GM19452 (cell line): Measurements from ENCODE around the gene VHLL.

Experiments
- ATAC-seq: cut with Tn5 transposase; IDR thresholded peaks from one replicate; pipeline ENCODE4 v1.9.1; 2021; ENCODE audit not compliant: unreplicated experiment

Gene VHLL

DNA sequence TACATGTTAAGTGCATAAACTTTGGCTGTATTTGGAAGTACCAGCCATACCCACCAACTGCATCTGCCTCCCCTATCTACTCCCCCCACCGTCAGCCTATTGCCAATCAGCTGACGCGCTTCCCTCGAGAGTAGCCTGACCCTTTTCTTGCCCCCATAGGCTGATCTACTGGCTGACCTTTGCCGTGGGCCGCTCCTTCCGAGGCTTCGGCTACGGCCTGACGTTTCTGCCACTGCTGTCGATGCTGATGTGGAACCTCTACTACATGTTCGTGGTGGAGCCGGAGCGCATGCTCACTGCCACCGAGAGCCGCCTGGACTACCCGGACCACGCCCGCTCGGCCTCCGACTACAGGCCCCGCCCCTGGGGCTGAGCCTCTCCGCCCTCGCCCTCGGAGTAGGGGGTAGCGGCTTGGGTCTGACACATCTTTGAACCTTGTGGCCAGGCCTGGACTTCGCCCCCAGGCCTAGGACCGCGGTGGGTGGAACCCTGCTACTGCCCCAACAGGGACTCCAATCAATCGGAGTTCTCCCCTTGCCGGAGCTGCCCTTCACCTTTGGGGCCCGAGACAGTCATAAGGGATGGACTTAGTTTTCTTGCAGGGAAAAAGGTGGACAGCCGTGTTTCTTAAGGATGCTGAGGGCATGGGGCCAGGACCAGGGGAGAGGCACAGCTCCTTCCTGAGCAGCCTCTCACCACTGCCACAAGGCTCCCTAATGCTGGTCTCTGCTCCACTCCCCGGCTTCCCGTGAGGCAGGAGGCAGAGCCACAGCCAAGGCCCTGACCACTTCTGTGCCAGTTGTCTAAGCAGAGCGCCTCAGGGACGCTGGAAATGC is 7.7 kb downstream of the VHLL start:
- ATAC-seq: no peak

DNA sequence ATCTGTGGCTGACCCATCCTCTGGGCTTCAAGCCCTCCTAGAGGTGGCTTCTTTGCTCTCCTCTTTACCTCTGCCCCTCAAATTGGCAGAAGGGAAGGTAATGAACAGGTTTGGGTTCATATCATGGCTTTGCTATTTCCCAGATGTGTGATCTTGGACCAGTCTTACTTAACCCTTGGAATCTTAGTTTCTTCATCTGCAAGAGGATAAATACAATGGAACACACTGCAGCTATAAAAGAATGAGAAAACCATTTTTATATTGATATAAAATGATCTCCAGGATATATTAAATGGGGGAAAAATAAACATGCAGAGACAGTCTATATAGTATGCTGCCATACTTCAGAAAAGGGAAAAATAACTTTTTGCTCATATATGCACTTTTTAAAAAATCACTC is 9.2 kb downstream of the VHLL start:
- no peak for ATAC-seq

DNA sequence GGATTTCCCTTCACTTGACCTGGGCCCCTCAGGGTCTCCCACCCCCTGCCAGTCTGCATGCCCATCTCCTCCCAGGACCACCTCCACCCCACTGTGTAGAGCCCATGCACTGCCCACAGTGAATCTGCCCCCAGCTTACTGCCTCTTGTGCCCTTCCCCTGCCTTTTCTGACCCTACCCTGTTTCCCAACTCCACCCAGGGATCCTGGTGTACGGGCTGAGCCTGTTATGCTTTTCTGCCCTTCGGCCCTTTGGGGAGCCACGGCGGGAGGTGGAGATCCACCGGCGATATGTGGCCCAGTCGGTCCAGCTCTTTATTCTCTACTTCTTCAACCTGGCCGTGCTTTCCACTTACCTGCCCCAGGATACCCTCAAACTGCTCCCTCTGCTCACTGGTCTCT is 13.0 kb downstream of the VHLL start:
- no peak for ATAC-seq

DNA sequence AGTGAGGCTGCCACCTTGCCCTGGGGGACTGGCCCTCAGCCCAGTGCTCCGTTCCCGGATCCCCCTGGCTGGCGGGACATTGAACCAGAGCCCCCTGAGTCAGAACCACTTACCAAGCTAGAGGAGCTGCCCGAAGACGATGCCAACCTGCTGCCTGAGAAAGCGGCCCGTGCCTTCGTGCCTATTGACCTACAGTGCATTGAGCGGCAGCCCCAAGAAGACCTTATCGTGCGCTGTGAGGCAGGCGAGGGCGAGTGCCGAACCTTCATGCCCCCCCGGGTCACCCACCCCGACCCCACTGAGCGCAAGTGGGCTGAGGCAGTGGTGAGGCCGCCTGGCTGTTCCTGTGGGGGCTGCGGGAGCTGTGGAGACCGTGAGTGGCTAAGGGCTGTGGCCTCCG is 13.7 kb downstream of the VHLL start:
- ATAC-seq: no peak

DNA sequence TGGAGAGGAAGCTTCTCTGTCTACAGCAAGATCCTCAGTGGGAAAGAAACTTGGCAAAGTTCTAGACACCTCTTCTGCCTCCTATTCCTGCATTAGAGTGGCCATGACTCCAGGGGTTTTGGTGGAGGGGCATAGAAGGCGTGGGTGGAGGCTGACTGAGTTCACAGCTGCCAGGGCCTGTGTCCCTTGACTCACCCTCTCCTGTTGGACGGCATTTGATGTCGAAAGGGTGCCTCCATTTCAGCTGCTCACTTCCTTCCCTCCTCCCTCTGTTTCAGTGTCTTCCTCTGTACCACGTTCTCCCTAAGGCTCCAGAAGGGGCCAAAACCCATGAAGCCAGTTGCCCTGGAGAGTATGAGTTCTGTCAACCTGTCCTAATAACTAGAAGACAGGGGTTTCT is 14.3 kb downstream of the VHLL start:
- ATAC-seq: no peak

DNA sequence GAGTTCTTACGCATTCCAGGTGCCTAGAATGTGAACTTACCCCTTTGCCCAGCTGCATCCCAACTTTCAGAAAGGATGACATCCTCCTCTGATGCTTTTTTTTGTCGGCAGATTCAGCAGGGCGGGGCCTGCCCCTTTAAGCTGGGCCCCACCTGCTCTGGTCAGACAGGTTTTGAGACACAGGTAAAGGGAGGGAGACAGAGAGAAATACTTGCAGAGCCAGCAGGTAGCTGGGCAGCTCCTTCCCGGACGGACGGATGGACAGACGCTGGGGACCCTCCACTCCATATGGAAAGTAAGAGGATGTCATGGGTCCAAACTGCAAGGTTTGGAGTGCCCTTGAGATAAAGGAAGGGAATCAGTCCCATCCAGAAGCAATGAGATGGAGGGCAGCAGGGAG is 15.0 kb downstream of the VHLL start, which contains the start of gene TMEM79:
TMEM79 (plus strand) TSS at position 214 of the 400 bp plus-strand sequence. CDS start 902 bp downstream, outside the sequence.
- no peak for ATAC-seq

DNA sequence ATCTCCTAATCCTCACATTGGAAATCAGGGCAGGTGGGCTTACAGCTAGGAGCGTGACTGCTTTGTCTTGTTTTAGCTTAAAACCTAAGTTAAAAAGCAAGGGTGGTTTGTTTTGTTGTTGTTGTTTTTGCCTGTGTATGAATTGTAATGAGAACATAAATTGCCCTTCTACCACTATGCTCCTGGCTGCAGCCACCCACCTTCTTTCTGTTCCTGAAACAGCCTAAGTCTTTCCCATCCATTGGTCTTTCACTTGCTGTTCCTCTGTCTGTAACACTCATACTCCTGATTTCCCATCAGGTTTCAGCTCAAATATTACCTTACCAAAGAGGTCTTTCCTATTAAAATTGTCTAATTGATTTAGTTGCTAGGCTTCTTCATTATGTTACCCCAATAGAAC is 15.6 kb downstream of the VHLL start:
- no peak for ATAC-seq

DNA sequence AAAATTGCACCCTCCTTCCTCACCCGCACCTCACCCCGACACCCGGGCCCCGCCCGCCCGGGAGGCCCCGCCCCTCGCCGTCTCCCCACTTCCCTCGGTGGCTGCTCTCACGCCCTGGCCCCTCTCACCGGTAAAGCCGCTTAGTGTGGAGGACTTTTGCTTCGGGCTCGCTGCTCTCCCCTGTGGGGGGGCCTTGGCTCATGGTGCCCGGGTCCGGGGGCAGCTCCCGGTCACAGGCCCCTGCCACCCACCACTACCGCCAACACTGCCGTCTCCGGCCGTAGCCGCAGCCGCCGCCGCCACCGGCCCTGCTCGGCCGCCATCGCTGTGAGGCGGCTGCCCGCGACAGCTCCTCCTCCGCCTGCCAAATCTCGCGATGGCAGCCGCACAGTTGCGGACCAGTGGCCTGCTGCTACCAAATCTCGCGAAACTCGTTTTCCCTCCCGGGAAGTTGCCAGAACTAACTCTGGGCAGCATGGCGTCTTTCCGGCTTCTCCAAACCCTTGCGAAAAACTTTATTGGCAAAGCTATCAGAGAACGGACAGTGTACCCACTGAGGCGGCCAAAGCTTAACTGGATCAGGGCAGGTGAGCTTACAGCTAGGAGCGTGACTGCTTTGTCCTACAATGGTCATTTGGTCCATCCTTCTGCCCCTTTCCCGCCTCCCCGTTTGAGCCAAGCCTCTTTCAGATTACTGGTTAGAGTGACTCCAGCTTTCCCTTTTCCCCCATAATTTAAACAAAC is 16.5 kb downstream of the VHLL start, which contains the start of gene SMG5:
SMG5 (minus strand) TSS at position 347 of the 744 bp plus-strand sequence; CDS start at position 202, 145 bp downstream.
- peak; percentile 84 for ATAC-seq

DNA sequence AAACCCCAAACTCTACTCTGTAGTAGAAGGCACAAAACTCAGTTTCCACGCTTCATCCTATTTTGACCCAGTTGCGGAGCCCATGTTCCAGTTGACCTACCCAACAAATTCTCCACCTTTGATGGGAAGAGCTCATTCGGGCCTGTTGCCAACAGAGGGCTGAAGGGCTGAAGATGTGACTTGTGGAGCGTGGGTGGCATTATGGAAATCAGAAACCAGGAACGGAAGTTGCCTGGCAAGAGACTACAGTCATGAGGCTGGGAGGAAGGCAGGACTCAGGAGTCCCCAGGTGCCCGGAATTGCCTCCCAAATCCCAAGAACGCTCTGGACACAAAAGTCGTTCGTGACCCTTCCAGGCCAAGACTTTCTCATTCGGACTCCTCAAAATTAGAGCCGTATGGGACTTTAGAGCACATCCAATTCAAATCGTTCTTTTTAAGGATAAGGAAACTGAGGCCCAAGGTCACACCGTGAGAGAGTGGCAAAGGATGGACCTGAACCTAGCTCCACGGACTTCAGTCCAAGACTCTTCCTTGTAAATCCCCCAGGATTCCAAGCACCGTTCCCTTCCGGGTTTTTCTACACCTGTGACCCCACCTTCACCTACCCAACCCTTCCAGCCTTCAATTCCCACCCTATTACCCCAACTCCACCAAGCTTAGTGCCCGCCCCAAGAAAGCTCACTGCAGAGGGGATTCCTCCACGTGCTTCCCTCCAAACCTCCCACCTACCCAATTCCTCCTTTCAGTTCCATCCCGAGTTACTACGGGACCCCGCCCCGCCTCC is 17.2 kb downstream of the VHLL start:
- ATAC-seq: peak; percentile 8

DNA sequence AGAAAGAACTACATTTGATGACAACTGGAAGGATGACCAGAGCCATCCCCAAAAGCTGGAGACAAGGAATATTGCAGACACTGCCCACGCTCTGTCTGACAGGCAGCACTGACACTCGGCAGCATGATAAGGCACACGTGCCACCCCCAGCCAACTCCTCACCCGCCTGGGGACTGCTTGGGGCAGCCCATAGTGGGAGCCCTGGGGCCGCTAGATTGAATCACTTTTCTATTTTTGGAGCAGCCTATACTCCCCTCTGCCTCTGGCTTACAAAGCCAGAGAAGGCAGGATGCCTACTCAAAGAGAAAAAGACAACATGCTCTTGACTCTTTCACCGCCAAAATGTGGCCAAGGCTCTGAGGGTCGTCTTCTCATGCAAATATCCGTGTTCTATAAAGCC is 17.8 kb downstream of the VHLL start:
- ATAC-seq: peak; percentile 43

DNA sequence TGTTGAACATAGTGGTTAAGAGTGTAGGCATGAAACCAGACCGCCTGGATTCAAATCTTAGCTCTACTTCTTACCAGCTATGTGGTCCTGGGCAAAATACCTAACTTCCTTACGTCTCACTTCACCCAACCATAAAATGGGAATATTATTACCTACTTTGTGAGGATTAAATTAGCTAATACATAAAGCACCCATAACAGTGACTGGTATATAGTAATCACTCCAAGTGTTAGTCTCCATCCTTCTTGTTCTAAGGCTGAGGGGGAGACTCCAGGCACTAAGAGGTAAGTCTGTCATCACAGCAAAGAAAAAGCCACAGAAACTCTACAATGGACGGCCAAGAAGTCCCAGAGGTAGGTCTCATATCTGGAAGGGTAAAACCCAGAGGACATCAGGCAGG is 19.3 kb downstream of the VHLL start:
- ATAC-seq: no peak

DNA sequence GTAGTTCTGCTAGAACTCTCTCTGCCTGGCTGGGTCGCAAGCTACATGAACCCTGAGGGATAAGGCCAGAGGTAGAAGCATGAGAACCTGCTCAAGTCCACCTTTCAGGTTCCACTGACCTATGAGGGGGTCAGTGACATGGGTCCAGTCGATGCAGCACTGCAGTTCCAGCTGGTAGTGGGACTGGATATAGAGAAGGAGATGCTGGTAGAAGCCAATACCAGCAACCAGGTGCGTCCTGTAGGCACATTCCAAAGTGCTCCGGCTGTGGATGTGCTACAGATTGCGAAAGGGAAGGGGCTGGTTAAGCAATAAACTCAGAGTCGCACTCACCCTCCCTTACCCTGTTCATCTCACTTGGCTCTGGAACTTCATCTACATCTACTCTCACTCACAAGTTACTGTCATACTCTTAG is 22.1 kb downstream of the VHLL start:
- ATAC-seq: no peak

DNA sequence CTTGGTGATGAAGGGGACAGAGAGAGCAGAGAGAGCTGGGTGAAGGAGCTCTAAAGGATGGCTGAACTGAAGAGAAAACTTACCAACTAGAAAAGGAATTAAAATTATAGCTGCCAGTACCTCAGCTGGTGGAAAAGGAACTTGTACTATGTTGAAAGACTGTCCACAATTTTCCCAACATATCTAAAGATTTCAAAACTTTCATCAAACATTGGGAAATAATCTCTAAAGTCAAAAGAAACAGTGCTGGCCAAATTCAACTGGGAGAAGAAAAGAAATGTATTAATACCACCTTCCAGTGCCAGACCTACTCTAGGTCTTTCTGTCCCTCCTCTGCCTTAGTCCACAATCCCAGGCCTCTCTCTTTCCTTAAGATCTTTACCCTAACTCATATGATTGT is 22.6 kb downstream of the VHLL start:
- no peak for ATAC-seq

DNA sequence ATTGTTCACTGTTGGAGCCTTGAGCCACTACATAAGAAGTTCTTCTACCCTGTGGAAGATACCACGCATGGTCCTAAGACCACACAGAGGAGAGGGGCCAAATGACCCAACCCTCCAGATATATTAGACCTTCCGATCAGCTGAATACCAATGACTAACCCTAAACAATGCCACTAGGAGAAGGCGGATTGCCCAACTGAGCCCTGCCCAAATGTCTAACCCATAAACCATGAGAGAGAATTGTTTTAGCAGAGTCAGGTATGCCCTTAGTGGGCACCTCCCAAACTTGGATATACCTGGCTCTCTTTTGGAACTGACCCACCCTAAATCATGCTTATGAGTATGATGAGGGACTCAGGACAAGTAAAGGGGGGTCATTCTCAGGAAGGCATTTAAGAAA is 28.8 kb downstream of the VHLL start:
- ATAC-seq: no peak

DNA sequence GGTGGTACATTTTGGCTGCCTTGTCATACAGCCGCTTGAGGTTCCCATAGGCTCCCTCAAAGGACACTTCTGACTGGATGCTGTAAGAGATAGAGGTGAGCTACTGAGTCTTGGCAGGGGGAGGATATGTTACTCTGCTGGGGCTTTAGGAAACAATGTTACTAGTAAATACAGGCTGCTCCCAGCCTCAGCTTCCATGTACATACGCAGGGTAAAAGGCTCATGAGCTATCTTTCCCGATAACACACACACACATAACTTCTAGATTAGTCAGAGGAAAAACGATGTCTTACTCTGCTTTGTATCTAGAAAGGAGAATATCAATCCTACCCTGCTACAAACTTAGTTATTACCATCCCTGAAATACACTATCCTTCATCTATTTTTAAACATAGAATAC is 30.8 kb downstream of the VHLL start:
- ATAC-seq: no peak

DNA sequence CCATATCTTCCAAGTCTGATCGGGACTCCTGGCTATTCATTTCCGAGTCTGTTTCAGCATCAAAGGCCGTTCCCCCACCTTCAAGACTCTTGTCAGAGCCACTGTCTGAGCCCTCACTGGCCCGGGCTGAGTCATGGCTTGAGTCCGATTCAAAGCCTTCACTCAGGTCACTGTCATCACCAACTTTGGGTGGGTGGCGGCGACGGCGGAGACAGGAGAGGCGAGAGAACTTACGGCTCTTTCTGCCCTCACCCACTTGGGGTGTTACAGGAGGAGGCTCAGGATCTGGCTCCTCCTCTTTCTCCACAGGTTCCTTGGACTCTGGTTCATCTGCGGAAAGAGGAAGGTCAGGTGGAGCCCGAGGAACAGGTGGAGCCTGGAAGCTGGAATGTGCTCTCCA is 33.1 kb downstream of the VHLL start:
- ATAC-seq: no peak

DNA sequence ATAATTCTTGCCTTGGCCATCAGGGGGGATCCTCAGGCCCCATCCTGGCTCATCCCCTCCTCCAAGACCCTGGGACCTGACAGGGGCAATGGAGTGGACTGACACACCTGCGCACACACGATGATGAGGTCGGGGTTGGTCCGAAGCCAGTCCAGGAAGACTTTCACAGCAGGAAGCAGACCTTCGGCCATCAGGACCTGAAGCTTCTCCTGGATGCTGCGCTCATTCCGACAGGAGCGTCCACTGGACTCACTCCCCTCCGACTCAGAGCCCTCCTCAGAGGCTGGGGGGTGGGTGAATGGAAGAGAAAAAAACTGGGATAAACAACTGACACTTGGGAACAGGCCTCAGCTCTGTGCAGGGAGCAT is 35.8 kb downstream of the VHLL start:
- ATAC-seq: no peak

DNA sequence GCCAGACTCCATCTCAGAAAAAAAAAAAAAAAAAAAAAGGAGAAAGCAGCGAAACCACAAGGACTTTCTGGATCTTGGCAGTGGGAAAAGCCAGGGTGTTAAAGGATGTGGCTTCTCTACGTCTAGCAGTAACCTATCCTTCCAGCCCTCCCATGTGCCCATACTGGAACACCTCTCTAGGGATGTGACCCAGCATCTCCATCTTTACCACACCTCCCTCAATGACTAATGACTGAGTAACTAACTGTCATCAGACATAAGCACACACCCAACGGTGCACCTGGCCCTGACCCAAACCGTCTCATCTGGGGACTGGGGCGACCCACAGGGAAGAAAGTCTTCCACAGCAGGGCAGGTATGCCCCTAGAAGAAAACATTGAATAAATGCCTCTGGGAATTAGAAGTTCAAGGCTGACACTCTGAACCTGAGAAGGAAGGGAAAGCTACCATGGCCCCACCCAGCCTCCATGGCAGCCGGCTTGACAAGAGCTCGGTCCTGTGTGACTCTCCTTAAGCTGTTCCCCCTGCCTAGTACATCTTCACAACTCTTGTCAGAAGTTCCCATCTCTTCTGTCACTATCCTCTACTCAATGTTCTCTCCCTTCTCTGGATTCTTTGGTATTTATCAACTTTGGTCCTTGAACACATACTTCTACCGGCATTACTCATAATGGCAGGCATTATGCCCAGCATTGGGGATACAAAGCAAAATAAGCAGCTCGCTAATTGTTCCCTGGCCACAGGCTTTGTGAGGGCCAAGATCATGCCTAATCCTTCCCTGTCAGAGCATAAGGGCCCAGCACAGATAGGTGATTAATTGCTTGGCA is 36.4 kb downstream of the VHLL start:
- ATAC-seq: no peak

DNA sequence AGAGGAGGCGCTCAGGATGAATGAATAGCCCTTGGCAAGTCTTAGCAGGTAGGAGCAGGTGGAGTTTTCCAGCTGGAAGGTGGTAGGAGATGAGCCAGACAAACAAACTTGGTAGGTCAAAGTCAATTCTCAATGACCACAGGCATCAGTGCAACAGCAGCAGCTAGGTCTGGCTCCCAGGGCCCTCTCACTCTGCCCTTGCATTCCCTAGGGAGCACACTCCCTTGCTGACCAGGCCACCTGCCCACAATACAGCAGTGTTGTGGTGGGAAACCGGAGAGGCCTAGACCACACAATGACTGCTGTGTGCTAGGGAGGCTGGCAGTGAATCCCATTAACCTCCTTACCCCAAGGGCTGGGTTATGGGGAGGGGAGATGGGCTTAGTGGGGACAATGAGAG is 38.2 kb downstream of the VHLL start:
- no peak for ATAC-seq

DNA sequence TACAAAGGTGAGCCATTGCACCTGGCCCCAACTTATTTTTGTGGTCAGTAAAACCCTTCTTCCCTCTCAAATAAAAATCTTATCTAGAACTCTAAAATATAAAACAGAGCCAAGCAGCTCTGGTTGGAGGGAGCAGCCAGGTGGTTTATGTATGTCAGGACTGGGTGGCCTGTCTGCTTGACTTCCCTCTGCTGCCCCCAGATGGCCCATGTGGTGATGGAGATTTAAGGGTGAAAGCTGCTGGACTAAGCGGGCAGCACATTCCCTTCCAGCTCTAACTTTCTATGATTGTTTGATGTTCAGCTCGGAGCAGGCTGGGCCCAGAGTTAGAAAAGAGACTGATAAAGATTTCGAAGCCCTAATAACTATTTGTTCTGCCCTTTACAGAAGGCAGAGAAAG is 39.3 kb downstream of the VHLL start:
- ATAC-seq: no peak

DNA sequence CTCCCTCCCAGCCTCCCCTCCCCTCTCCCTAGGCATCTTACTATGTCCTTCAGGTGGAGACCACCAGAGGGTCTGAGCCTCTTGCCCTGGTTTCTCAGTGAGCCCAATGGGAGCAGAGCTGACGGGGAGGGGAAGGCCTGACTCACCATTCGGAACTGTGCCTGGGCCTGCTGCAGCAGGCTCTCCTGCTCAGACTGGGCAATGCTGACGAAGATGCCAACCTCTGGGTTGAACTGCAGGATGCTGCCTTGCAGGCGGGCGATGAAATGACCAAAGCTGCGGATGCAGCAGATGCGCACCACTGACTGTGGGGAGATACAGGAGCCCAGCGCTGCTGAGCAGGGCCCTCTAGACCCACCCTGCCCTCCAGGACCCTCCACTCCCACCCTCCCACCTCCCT is 40.2 kb downstream of the VHLL start:
- no peak for ATAC-seq
